CD4-positive, alpha-beta memory T cell (primary cell): ENCODE measurements around the gene EPHX1. TPM values are rescaled to one million over a fixed set of nuclear protein-coding genes. Genes with fewer than 3 reads are reported as not detected.

ENCODE experiments used
- CTCF ChIA-PET: fragments of 350-600 bp; sonication (Branson Sonifier 250); formaldehyde crosslinking; loops from one replicate; lab custom pipeline; 2021; ENCODE audit warnings: inconsistent platforms; ENCODE audit not compliant: partially characterized antibody; lab: Charles Lee
- POLR2A ChIA-PET: fragments of 350-600 bp; sonication (Branson Sonifier 250); formaldehyde crosslinking; loops from one replicate; lab custom pipeline; 2021; ENCODE audit not compliant: partially characterized antibody; lab: Charles Lee
- DNase-seq, 5 donors: peaks; one replicate each; pipeline versions ENCODE4 v3.0.0 to v3.0.0-alpha.2; 2020 to 2022; ENCODE audit warnings: mixed read lengths in 1 of 5
- H3K27ac ChIP-seq: one replicate; pipeline ENCODE4 v1.7.0; 2013; ENCODE audit warnings: low read depth, low read length
- H3K27me3 ChIP-seq: 2 replicates; pipeline ENCODE4 v1.7.0; 2013; ENCODE audit warnings: mild to moderate bottlenecking, low read length, moderate library complexity; ENCODE audit not compliant: insufficient read depth
- H3K36me3 ChIP-seq: 2 replicates; pipeline ENCODE4 v1.7.0; 2013; ENCODE audit warnings: mild to moderate bottlenecking, low read length, moderate library complexity; ENCODE audit not compliant: insufficient read depth
- H3K4me1 ChIP-seq: 2 replicates; pipeline ENCODE4 v1.7.0; 2013; ENCODE audit warnings: mild to moderate bottlenecking, low read length, moderate library complexity; ENCODE audit not compliant: insufficient read depth
- H3K4me3 ChIP-seq, 2 donors: one replicate each; pipeline ENCODE4 v1.7.0; 2013; ENCODE audit warnings: low read length in 2 of 2, mild to moderate bottlenecking in 1 of 2
- H3K9me3 ChIP-seq, 2 donors: one replicate each; pipeline ENCODE4 v1.7.0; 2013; ENCODE audit warnings: low read length in 2 of 2, control low read depth in 1 of 2; ENCODE audit not compliant: control insufficient read depth in 1 of 2
- H3K27ac Mint-ChIP-seq, 7 donors: one replicate each; pipeline ENCODE4 v1.8.0; 2020 to 2021; ENCODE audit warnings: mixed read lengths in 7 of 7, mild to moderate bottlenecking in 6 of 7, inconsistent platforms in 3 of 7, moderate library complexity in 3 of 7
- H3K27me3 Mint-ChIP-seq, 2 donors: one replicate each; pipeline ENCODE4 v1.8.0; 2020 to 2021; ENCODE audit warnings: mixed read lengths in 2 of 2
- H3K36me3 Mint-ChIP-seq, 2 donors: one replicate each; pipeline ENCODE4 v1.8.0; 2020 to 2021; ENCODE audit warnings: mixed read lengths in 2 of 2, inconsistent platforms in 1 of 2, mild to moderate bottlenecking in 1 of 2
- H3K4me1 Mint-ChIP-seq, 4 donors: one replicate each; pipeline ENCODE4 v1.8.0; 2020 to 2021; ENCODE audit warnings: mixed read lengths in 4 of 4, mild to moderate bottlenecking in 1 of 4
- H3K4me3 Mint-ChIP-seq, 8 donors: one replicate each; pipeline ENCODE4 v1.8.0; 2020 to 2021; ENCODE audit warnings: mixed read lengths in 8 of 8, mild to moderate bottlenecking in 7 of 8, moderate library complexity in 6 of 8, inconsistent platforms in 3 of 8
- H3K9me3 Mint-ChIP-seq, 8 donors: one replicate each; pipeline ENCODE4 v1.8.0; 2020 to 2021; ENCODE audit warnings: mixed read lengths in 8 of 8, mild to moderate bottlenecking in 5 of 8, inconsistent platforms in 3 of 8, moderate library complexity in 1 of 8
- intact Hi-C: fragments of 100-400 bp; cut with micrococcal nuclease; formaldehyde crosslinking; loops from one replicate; pipeline ENCODE4 v1.15.1; 2023
- polyA plus RNA-seq, 2 donors: library from polyadenylated mRNA; unstranded; fragments of 300-500 nt; fragmentation: Illumina TruSeq; gene quantifications; one replicate each; pipeline ENCODE4 v1.2.3, GENCODE V29; 2021
- total RNA-seq, 2 experiments: library from RNA; stranded (reverse); gene quantifications; one replicate each; pipeline ENCODE4 v1.2.3, GENCODE V29; 2021

EPHX1 gene
- total and polyA plus RNA-seq, 4 experiments from 2014 or later: 0.34 to 3.0 (median 1.3) TPM

DNA sequence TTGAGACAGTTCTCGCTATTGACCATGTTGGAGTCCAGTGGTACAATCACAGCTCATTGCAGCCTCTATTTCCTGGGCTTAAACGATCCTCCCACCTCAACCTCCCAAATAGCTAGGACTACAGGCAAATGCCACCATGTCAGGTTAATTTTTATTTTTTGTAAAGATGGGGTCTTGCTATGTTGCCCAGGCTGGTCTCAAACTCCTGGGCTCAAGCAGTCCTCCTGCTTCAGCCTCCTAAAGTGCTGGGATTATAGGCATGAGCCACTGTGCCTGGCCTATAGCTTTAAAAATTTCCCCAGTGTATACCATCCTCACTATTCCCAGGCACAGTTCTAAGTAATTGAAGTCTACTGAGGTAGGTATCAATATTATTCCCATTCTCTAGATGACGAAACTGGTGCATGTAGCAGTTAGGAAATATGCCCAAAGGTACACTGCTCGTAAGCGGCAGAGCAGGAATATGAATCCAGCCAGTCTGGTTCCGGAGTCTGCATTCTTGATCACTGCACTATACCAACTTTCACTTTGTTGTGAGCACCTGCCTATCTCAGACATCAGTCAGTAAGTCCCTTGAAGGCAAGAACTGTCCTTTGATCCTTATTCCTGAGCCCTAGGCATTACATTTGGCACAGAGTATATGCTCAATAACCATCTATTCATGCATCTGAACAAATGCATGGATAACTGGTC lies 43.8 kb upstream of the EPHX1 start:
- no peaks in the 10 kb centered on the region for H3K36me3 Mint-ChIP-seq
- POLR2A ChIA-PET: interaction anchor here (1.5 kb wide), 1 partner anchor 12 kb away, joined by 4 read pairs; the partner anchor contains the start of gene SRP9

DNA sequence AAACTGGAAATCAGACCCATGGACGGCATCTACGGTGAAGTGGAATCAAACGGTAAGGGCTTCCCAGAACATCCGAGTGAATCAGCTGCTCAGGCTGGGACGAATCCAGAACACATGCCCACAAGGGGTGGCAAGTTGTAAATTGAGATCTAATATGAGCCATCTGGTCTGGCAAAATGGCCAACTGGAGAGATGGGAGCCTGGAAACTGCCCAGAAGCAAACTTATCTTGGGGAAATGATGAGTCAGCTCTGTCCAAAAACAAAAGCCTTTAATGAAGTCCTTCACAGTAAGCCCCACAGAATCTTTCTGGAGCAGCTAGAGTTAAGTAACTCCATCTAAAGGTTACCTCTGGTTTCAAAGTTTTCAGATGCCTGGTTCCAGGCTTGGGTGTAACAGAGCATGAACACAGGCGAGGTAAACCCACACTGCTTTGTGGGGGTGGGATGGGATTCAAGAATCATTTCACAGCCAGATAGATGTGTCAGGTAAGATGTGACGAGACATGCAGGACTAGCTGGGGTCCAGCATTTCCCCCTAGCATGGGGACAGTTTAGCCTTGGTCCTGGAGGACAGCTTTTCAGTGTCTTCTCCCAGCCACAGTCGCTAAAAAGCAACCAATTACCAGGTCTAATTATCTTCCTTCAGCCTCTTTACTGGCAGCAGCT lies 42.8 kb upstream of the EPHX1 start:
- Mint-ChIP-seq H3K27ac (no peak overlapping the region), H3K9me3 (no peaks in the 10 kb centered on the region), H3K27me3 (peaks cover 4 to 16% of the 10 kb centered on the region in 2 donors), H3K4me1 (peaks cover 0 to 2% (median 0%) of the 10 kb centered on the region in 4 donors), H3K4me3 (no peak overlapping the region), H3K36me3 (no peaks in the 10 kb centered on the region)
- DNase-seq: no peak
- no peak overlapping the region for H3K4me3 ChIP-seq
- H3K4me1 ChIP-seq: no peaks in the 10 kb centered on the region
- H3K36me3 ChIP-seq: no peaks in the 10 kb centered on the region
- POLR2A ChIA-PET: interaction anchor here (0.6 kb wide), 1 partner anchor 340 kb away, joined by 3 read pairs; the partner anchor contains the start of gene LBR
- CTCF ChIA-PET: interaction anchor here (0.6 to 1.2 kb wide), 2 partner anchors 10 to 13 kb away, joined by 3 read pairs; partner anchors contain the start of gene SRP9
- intact Hi-C loops: no loop called here
- no peak overlapping the region for H3K27ac ChIP-seq
- no peaks in the 10 kb centered on the region for H3K27me3 ChIP-seq
- no peaks in the 10 kb centered on the region for H3K9me3 ChIP-seq

More for the DNA sequence above, 43.8 kb upstream of the EPHX1 start:
- no peaks in the 10 kb centered on the region for H3K36me3 ChIP-seq
- CTCF ChIA-PET: no interaction called here
- no peak overlapping the region for H3K27ac Mint-ChIP-seq
- H3K4me1 Mint-ChIP-seq: peaks cover 0 to 2% (median 0%) of the 10 kb centered on the region in 4 donors
- no peaks in the 10 kb centered on the region for H3K9me3 Mint-ChIP-seq
- H3K9me3 ChIP-seq: no peaks in the 10 kb centered on the region
- H3K27ac ChIP-seq: no peak overlapping the region
- no peaks in the 10 kb centered on the region for H3K27me3 ChIP-seq
- H3K4me3 ChIP-seq: no peak overlapping the region
- H3K4me1 ChIP-seq: no peaks in the 10 kb centered on the region
- intact Hi-C loops: no loop called here
- DNase-seq: no peak
- H3K4me3 Mint-ChIP-seq: no peak overlapping the region
- H3K27me3 Mint-ChIP-seq: peaks cover 7 to 16% of the 10 kb centered on the region in 2 donors

- Histone ChIP-seq H3K27ac (no peak overlapping the region), H3K27me3 (no peaks in the 10 kb centered on the region), H3K4me1 (no peaks in the 10 kb centered on the region), H3K4me3 (no peak overlapping the region), H3K9me3 (no peaks in the 10 kb centered on the region), H3K36me3 (no peaks in the 10 kb centered on the region)
- Mint-ChIP-seq H3K27me3 (peaks cover 4 to 12% of the 10 kb centered on the region in 2 donors), H3K36me3 (no peaks in the 10 kb centered on the region), H3K9me3 (no peaks in the 10 kb centered on the region), H3K4me3 (no peak overlapping the region), H3K4me1 (peaks cover 0 to 2% (median 0%) of the 10 kb centered on the region in 4 donors), H3K27ac (peak overlapping the region in 1 of 7 donors; percentile 36)
- intact Hi-C loops: no loop called here
- ChIA-PET POLR2A (interaction anchor here (0.6 to 2.5 kb wide), 2 partner anchors 10 to 340 kb away, joined by 3 to 13 read pairs; partner anchors contain the start of genes LBR and SRP9), CTCF (interaction anchor here (1.2 kb wide), 1 partner anchor 9 kb away, joined by 3 read pairs; the partner anchor contains the start of gene SRP9)
- DNase-seq: no peak
Observed at GRCh38 chr1:225767634-225768540, 42.0 kb upstream of the EPHX1 start.

DNA sequence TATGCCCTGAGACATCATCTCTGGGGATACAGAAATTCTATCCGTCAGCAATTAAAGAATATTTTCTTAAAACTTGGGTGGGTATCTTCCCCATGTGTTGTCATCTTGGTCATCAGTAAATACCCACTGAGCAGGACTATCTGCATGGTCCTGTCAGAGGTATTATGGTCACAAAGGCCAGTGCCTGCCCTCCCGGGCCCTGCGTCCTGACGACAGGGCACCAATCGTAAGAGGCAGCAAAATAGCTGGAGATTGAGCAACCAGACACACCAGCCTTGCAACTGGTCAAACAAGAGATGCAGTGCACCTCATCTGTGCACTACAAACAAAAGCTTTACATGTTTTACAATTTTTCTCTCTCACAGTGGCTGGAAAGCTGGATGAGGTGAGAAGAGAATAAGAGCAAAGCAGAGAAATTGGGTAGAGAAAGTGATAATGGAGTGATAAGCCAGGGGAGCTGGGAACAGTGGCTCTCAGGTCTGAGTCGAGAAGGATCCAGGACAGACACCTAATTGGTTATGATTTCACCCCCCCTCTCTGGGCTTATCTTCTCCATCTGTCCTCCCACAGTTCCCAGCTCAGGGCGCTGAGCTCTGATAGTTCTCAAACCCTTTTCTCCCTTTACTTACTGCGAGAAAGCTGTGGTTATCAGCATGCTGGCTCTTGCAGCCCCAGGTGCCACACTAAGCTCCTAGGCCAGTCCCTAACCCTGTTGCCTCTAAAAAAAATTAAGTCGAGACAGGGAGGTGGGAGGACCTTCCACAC lies 41.1 kb upstream of the EPHX1 start:
- CTCF ChIA-PET: interaction anchor here (1.6 kb wide), 1 partner anchor 9 kb away, joined by 9 read pairs; the partner anchor contains the start of gene SRP9
- peaks cover 0 to 8% (median 0%) of the 10 kb centered on the region in 4 donors for H3K4me1 Mint-ChIP-seq
- H3K4me1 ChIP-seq: no peaks in the 10 kb centered on the region
- DNase-seq: no peak
- no peaks in the 10 kb centered on the region for H3K27me3 ChIP-seq
- no peaks in the 10 kb centered on the region for H3K9me3 Mint-ChIP-seq
- H3K36me3 ChIP-seq: no peaks in the 10 kb centered on the region
- intact Hi-C loops: no loop called here
- no peak overlapping the region for H3K4me3 ChIP-seq
- peaks cover 4 to 12% of the 10 kb centered on the region in 2 donors for H3K27me3 Mint-ChIP-seq
- peak overlapping the region in 1 of 8 donors; percentile 21 for H3K4me3 Mint-ChIP-seq
- H3K27ac Mint-ChIP-seq: no peak overlapping the region
- no peak overlapping the region for H3K27ac ChIP-seq
- POLR2A ChIA-PET: interaction anchor here (2.5 kb wide), 1 partner anchor 9 kb away, joined by 13 read pairs; the partner anchor contains the start of gene SRP9
- no peaks in the 10 kb centered on the region for H3K36me3 Mint-ChIP-seq
- no peaks in the 10 kb centered on the region for H3K9me3 ChIP-seq

DNA sequence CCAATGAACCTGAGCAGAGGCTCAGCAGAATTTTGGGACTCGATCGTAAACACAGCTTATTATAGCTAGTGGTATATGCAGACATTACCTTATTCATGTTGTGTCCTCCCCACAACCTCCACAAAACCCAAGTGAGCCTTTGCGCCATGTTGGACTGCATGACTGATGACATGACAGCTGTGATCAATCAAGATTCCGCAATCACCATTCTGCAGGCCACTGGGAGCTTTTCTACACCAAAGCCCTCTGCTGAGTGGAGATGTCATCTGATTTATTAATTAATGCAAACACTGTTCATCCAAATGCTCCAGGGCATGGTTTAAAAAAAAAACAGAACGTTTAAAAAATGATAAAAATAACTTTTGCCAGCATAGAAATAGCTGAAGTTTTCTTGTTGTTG lies 40.2 kb upstream of the EPHX1 start:
- Histone ChIP-seq H3K27me3 (no peaks in the 10 kb centered on the region), H3K4me3 (no peak overlapping the region), H3K4me1 (no peaks in the 10 kb centered on the region), H3K36me3 (no peaks in the 10 kb centered on the region), H3K27ac (no peak overlapping the region), H3K9me3 (no peaks in the 10 kb centered on the region)
- Mint-ChIP-seq H3K27me3 (peaks cover 4 to 7% of the 10 kb centered on the region in 2 donors), H3K9me3 (no peaks in the 10 kb centered on the region), H3K4me3 (no peak overlapping the region), H3K4me1 (peaks cover 0 to 11% (median 0%) of the 10 kb centered on the region in 4 donors), H3K36me3 (no peaks in the 10 kb centered on the region), H3K27ac (no peak overlapping the region)
- no peak for DNase-seq
- ChIA-PET CTCF (interaction anchor here (1.6 kb wide), 1 partner anchor 8 kb away, joined by 9 read pairs; the partner anchor contains the start of gene SRP9), POLR2A (interaction anchor here (2.5 kb wide), 1 partner anchor 9 kb away, joined by 13 read pairs; the partner anchor contains the start of gene SRP9)
- intact Hi-C loops: no loop called here

DNA sequence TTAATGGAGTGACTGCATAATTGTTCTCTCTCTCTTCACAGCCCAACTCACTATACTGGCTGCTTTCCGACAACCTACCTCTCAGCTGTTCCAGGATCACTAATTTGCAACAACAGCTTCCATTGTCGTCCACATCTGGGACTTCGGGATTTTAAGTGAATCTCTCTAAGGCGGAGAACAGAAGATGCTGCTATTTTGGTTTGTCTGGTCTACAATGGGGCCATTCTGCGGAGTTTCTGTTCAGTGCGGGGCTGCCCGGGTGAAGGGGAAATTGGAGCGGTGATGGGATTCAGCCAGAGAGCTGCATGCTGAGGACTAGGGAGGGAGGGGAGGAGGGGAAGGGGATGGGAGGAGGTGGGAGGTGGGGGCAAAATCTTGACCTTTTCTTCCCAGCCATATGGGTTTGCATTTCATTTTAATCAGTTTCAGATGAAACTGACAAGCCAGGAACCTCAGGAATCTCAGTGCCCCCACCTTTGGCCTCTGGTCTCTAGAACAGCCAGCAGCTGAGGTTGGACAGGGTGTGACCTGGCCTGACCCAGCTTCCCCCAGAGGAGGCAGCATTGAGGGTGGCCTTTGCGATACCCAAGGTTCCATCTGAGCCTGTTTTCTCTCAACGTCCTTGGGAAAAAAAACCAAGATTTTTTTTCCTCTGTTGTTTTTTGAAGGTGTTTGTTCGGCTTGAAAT lies 39.2 kb upstream of the EPHX1 start:
- intact Hi-C loops: no loop called here
- Mint-ChIP-seq H3K27me3 (peaks cover 4 to 7% of the 10 kb centered on the region in 2 donors), H3K27ac (no peak overlapping the region), H3K4me3 (no peak overlapping the region), H3K9me3 (no peaks in the 10 kb centered on the region), H3K4me1 (peaks cover 0 to 11% (median 0%) of the 10 kb centered on the region in 4 donors), H3K36me3 (peaks cover 0 to 3% of the 10 kb centered on the region in 2 donors)
- CTCF ChIA-PET: interaction anchor here (1.6 kb wide), 1 partner anchor 7 kb away, joined by 9 read pairs; the partner anchor contains the start of gene SRP9
- Histone ChIP-seq H3K36me3 (no peaks in the 10 kb centered on the region), H3K4me3 (no peak overlapping the region), H3K27ac (no peak overlapping the region), H3K9me3 (no peaks in the 10 kb centered on the region), H3K4me1 (no peaks in the 10 kb centered on the region), H3K27me3 (no peaks in the 10 kb centered on the region)
- no peak for DNase-seq
- POLR2A ChIA-PET: no interaction called here
